ENCODE measurements around the gene TAAR1.
"Not testable (repeated sequence)": the region's sequence is repeated elsewhere in the genome, so short reads cannot be mapped to it uniquely, and the experiment has no call there.

The TAAR1 gene, protein sequence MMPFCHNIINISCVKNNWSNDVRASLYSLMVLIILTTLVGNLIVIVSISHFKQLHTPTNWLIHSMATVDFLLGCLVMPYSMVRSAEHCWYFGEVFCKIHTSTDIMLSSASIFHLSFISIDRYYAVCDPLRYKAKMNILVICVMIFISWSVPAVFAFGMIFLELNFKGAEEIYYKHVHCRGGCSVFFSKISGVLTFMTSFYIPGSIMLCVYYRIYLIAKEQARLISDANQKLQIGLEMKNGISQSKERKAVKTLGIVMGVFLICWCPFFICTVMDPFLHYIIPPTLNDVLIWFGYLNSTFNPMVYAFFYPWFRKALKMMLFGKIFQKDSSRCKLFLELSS

GRCh38 chr6:132659082-132659481 lies at the start of gene TAAR1:
Gene TAAR1, minus strand, starts transcription at chr6:132659182. Its CDS starts 13,179 bp downstream, at chr6:132646003.
- no peak for DNase-seq

DNA sequence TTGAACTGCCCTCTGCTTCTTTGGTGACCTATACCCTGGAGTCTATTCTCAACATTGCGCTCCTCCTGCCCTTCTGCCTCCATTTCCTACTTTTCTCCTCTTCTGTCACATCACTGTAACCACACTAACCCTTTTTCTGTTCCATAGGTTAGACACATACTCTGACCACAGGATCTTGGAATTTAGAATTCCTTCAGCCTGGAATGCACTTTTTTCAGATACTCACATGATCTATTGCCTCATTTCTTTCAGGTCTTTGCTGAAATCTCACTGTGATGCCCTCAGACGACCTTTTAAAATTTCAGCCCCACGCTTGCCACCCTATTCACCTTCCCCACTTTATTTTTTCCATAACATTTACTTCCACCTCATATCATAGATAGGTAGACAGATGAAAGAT lies 49.8 kb upstream of the TAAR1 start:
- no peak for DNase-seq

DNA sequence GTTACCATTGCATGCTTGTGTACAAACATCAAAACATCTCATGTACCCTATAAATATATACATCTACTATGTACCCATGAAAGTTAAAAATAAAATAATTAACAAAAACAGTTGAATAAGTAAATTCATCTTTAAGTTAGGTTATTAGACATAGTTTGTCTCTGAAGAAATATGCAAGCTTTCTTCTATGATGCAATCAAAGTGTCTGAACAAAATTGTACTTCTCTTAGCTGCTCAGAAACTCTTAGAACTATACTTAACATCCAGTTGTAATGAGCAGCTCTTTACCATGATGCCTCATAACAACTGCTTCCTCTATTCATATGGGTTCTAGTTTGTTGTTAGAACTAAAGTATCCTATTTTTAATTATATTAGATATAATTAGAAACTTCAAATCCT lies 49.0 kb upstream of the TAAR1 start:
- no peak for DNase-seq

GRCh38 chr6:132706756-132707155 lies 47.8 kb upstream of the TAAR1 start:
- not testable (repeated sequence) for DNase-seq

- DNase-seq, result no peak
Measured at GRCh38 chr6:132703936-132704335, 45.0 kb upstream of the TAAR1 start.

- DNase-seq, result no peak
Measured at GRCh38 chr6:132698608-132699007, 39.6 kb upstream of the TAAR1 start.

DNA sequence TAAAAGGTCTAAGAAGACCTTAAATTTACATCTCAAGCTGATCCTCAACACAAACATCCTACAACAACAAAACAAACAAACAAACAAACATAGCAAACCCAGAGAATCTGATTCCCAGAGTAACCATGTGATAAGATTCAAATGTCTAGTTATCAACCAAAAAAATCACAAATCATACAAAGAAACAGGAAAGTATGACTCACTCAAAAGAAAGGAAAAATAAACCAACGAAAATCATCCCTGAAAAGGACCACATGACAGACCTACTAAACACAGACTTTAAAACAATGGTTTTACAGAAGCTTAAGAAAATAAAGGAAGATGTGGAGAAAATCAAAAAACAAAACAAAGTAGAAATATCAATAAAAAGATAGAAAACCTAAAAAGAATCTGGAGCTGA lies 36.8 kb upstream of the TAAR1 start:
- no peak for DNase-seq

- no peak for DNase-seq
Measured at GRCh38 chr6:132693478-132693877, 34.5 kb upstream of the TAAR1 start.

DNA sequence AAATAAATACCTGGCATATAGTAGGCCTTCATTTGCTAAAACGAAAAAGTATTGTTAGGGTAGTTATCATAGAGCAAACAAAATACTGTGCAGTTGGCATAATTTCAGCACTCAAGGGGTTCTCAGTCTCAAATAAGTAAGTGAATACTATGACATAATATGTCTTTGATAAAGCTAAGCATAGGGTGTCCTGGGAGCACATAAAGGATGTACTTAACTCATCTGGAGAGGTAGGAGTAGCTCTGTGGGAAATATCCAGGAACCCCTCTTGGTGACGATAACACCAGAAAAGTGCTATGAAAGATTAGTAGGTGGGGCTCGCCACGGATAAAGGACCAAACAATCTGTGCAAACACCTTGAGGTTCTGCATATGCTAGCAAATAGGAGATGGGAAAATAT lies 31.7 kb upstream of the TAAR1 start:
- no peak for DNase-seq

DNA sequence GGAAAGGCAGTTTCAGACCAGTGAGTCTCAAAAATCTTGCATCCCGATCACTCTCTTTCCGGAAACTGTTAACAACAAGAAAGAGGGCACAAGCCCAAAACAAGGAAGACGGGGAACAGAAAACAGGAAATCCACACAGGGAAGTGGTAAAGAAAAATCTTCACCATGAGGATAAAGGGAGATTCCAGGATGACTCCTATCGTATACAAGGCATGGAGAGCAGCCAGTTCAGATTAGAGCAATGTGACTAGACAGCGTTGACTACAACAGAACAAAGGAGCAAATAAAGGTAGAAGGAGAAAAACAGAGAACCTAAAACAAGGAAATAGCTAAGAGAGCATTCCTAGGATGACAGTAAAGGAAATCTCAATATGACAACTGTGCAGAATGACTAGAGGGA lies 28.3 kb upstream of the TAAR1 start:
- DNase-seq, result no peak

DNA sequence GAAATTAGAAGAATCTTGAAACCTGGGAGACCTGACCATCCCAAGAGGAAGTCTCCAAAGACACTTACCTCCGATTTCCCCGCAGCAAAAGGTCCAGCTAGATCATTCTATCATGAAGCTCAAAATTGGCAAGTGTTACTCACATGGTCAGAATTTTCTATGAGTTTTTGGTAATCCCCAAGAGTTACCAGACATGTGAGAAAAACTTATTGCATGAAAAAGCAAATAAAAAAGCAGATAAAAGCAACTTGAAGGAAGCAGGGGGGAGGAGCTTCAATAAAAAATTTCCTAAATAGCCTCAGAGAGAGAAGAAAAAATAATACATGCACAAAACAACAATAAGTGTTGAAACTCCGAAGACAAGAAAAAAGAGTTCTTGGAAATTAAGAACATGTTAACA lies 27.5 kb upstream of the TAAR1 start:
- DNase-seq, result no peak

DNA sequence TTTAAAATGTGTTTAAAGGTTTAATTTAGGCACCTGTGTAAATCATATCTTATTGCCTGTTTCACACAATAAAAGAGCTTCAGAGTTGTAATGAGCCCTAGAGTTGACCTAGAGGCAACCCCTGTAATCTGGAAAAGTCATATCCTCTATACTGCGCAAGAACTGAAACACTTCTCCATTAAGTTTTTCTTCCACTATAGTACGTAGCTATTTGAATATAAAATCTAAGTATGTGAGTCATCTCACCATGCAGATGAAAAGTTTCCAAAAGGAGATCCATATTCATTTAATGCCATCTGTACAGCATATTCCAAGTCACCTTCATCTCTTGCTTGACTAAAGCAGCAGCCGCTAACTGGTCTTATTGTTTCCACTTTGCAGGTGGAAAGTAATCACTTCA lies 26.0 kb upstream of the TAAR1 start:
- DNase-seq, result no peak

- DNase-seq, result no peak
Measured at GRCh38 chr6:132684272-132684671, 25.3 kb upstream of the TAAR1 start.

DNA sequence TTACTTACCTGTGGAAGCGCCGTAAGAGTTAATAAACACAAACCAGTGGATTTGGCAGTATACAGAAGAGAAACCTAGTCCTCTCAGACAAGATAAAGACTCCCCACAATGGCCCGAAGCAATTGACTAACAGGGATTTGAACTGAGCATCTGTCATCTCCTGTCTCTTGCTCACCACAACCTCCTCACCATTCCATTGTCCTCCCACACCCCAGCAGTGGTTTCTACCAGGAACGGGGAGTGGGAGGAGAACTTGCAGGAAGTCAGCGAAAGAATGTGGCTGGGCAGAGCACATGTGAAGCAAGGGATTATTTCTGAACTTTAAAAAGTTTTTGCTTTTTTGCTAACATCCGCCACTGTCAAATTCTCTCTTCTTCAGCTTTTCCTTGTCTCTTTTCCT lies 24.6 kb upstream of the TAAR1 start:
- no peak for DNase-seq

DNA sequence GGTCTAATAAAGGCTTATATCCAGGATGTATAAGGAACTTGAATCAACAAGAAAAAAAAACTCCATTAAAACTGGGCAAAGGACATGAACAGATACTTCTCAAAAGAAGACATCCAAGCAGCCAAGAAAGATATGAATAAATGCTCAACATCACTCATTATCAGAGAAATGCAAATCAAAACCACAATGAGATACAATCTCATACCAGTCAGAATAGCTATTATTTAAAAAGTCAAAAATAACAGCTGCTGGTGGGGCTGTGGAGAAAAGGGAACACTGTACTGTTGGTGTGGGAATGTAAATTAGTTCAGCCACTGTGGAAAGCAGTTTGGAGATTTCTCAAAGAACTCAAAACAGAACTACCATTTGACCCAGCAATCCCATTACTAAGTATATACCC lies 20.1 kb upstream of the TAAR1 start:
- not testable (repeated sequence) for DNase-seq

DNA sequence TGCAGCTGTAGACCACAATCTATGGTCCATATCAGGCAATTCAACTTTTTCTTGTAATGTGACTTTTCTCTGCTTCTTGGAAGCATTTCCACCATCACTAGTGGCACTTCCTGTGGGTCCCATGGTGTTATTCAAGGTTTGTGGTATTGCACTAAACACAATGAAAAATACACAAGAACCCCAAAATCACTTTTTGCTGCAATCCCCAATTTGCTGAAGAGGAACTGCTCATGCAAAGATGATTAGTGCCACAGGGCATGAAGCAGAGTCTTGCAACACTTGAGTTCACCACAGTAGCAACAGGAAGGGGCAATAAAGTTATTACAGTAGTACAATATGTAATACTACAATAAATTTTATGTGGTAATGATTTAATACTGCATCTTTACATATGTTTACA lies 16.8 kb upstream of the TAAR1 start:
- no peak for DNase-seq

DNA sequence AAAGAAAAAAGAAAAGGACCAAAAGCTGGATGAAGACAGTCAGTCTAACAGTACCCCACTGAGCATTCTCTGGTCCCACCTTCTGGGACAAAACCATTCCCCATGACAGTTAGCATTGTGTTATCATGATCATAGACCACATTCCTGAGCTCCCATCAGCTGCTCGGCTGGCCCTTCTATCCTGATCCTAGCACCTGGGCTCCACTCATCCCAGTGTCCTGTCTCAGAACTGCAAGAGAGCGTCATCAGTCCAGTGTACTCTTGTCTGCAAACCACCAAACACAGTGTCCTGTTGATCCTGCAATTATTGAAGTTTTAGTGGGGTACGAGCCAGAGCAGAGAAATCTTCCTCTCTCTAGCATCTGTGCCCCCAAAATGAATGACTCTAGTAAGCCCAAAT lies 16.0 kb upstream of the TAAR1 start:
- no peak for DNase-seq

DNA sequence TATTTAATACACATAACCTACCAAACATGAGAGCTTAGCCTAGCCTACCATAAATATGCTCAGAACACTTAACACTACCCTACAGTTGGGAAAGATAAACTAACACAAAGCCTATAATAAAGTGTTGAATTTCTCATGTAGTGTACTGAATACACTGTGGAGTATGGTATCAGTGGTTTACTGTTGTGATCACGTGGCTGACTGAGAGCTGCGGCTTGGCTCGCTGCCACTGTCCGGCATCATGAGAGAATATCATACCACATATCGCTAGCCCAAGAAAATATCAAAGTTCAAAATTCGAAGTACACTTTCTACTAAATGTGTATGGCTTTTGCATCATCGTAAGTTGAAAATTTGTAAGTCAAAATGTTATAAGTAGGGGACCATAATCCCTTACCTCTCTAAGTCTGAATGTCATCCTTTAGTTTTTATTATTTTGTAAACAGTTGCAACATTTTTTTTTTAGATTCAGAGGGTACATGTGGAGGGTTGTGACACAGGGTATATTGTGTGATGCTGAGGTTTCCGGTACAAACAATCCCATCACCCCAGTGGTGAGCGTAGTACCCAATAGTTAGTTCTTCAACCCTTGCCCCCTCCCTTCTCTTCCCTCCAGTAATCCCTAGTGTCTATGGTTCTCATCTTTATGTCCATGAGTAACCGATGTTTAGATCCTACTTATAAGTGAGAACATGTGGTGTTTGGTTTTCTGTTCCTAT lies 14.6 kb upstream of the TAAR1 start:
- DNase-seq, result no peak

DNA sequence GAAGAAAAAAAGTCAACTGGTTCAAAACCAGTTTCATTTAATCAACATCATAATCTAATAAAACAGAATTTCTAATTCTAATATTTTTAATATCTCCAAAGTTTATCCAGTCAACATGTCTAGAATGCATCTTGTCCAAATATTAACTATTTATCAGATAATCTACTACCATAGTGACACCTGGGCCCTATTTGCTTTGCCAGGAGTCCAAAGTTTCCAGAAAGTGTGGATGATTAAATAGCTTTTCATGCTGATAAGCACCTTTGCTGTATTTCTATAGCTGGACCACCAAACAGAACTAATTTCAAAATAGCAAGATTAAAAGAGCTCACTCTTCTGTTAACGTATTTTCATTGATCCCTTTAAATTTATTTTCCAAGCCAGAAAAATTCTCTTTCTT lies 12.3 kb upstream of the TAAR1 start:
- DNase-seq, result no peak

DNA sequence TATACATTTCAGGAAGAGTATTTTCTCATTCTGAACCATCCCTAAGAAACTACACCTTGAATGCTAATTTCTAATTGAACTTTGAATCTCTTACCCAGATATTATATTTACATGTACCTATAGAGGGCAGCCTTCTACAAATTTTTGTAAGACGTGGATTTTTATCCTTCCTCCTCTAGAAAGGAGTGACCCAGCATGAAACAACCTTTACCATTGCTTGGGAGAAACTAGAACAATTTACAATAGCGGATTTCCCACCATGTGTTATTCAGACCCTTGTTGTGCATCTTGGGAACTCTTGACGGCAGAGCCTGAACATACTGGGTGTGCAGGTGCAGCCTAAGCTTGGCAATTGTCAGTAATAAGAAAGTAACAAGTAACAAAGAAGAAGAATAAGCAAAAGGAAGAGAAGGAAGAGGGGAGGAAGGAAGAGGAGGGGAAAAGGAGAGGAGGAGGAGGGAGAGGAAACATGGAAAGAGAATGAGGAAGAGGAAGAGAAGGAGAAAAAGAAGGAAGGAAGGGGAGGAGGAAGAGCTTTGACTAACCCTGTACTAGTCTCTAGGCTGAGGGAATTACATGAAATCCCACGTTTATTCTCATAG lies 10.8 kb upstream of the TAAR1 start:
- peak; percentile 9 for DNase-seq

DNA sequence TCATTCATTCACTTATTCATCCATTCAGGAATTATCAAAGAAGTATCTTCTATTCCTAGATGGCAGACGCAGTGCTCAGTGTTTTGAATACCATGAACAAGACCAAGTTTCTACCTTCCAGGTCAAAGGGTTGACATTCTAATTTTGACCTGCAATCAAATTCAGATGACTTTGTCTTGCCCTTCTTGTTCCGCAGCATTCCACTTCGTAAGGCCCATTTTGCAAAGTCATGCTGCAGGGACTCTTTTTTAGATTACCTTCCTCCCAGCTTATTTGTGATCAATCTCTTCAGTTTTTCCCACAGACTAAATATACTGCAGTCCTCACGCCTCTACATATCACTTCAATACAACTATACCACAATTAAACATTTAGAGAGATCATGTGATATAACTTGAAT lies 7.1 kb upstream of the TAAR1 start:
- DNase-seq, result no peak

- DNase-seq, result no peak
Measured at GRCh38 chr6:132664309-132665034, 5.5 kb upstream of the TAAR1 start.

GRCh38 chr6:132663661-132664060 lies 4.7 kb upstream of the TAAR1 start:
- DNase-seq, result no peak

DNA sequence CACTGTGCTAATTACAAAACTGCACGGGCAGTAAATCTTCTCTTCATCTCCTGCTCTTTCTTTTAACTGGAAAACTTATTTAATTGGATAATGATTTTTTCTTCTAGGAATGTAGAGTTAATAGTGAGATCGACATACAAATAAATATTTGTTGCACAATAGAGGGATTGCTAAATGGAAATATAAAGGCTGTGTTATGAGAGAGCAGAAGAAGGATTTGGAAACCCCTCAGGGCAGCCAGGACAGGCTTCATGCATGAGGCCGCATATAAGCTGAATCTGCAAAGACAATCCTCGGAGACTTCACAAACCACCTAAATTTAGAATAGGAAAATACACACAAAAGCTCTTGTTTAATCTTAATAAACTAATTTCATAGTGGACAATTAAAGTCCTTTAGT lies 2.9 kb upstream of the TAAR1 start:
- DNase-seq, result no peak

All from DMS 273 treated with DMSO at 0.1 percent for 48 hours (cell line).